ENCODE results near the gene SSU72. TPM values are rescaled to one million over a fixed set of nuclear protein-coding genes. Genes with fewer than 3 reads are reported as not detected.

SSU72 gene
- polyA plus RNA-seq, 1 of the 3 experiments (the other 2 are of a cell fraction): 104 TPM

DNA sequence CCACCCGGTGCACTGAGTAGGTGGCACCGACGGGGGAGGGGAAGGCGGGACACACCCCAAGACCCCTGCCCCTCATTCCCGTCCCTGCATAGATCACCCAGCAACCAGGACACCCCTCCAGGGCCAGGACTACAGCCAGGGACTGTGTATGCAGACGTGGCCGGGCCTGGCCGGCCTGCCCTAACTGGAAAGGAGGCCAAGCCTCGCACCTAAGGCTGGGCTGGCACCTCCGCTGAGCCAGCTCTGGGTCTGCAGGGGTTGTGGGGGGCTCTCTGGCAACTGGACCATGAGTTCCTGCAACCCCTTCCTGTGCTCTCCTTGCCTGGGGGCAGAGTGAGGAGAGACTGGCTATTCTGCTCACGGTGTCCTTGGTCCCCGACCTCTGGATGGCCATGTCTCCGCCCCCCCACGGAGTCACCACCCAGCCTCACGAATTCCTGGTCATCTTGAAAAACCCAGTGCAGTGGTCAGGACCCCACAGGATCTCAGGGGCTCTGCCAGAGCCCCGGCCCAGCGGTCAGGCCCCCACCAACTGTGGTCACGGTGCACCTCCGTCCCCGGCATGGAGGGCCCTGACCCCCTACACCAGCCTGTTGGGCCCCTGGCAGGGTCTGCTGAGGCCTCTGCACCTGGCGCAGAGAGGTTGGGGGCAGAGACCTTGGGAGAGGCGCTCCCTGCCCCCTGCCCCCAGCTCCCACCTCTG lies 26.3 kb upstream of the SSU72 start:
- Histone ChIP-seq H3K36me3 (replicated peaks in 1 of 2; ENCODE audit: control insufficient read depth in 1 of 2, insufficient read depth in 2 of 2, low read length in 1 of 2) (no peaks in the 10 kb centered on the region), H3K9ac (no peak overlapping the region), H3K9me3 (no peaks in the 10 kb centered on the region), H3K27ac (ENCODE audit: low read depth in 2 of 2, low read length in 1 of 2) (no peak overlapping the region), H4K20me1 (ENCODE audit: insufficient read depth) (no peaks in the 10 kb centered on the region; the same call in 1 of the 2 replicates), H3K4me3 (ENCODE audit: low read depth in 2 of 2, low read length in 1 of 2) (peak overlapping the region; percentile 56; a peak in 3 of 4 replicates), H3K4me1 (ENCODE audit: control insufficient read depth in 1 of 2, insufficient read depth in 2 of 2, low read depth in 1 of 2, low read length in 1 of 2) (peaks cover 0 to 22% of the 10 kb centered on the region in 2 experiments; a peak in 1 of 4 replicates), H3K9me2 (no peaks in the 10 kb centered on the region), H3K4me2 (peak overlapping the region; percentile 78; the same call in 1 of the 2 replicates), H3K79me2 (ENCODE audit: insufficient read depth) (no peaks in the 10 kb centered on the region), H2AFZ (ENCODE audit: low read depth) (no peak overlapping the region), H3K27me3 (ENCODE audit: insufficient read depth) (no peaks in the 10 kb centered on the region), H3F3A (replicated peaks; ENCODE audit: insufficient read depth) (no peaks in the 10 kb centered on the region)
- TF ChIP-seq ELF1 (IDR thresholded peaks at IDR 0.05) (no peak), TCF12 (IDR thresholded peaks at IDR 0.05) (no peak), FOXJ3 (CRISPR knock-in tag; IDR thresholded peaks at IDR 0.05) (no peak), TEAD4 (IDR thresholded peaks at IDR 0.05; ENCODE audit: borderline replicate concordance, insufficient read depth) (no peak), EZH2phosphoT487 (IDR thresholded peaks at IDR 0.05; ENCODE audit: borderline replicate concordance, low read depth) (no peak), FOXM1 (IDR thresholded peaks at IDR 0.05; ENCODE audit: low read depth) (no peak), RCOR1 (IDR thresholded peaks at IDR 0.05; ENCODE audit: low read length) (no peak), SMC3 (IDR thresholded peaks at IDR 0.05; ENCODE audit: low read depth, low read length) (no peak), NFIC (IDR thresholded peaks at IDR 0.05; ENCODE audit: borderline replicate concordance) (no peak), GATA2 (CRISPR knock-in tag; IDR thresholded peaks at IDR 0.05) (no peak), SIN3A (IDR thresholded peaks at IDR 0.05; ENCODE audit: borderline replicate concordance, low read depth, low read length) (no peak), YY1 (IDR thresholded peaks at IDR 0.05; ENCODE audit: low read depth) (no peak), RAD21 (IDR thresholded peaks at IDR 0.05; ENCODE audit: low read length) (no peak)
- TF ChIP-seq, protein P1, sequence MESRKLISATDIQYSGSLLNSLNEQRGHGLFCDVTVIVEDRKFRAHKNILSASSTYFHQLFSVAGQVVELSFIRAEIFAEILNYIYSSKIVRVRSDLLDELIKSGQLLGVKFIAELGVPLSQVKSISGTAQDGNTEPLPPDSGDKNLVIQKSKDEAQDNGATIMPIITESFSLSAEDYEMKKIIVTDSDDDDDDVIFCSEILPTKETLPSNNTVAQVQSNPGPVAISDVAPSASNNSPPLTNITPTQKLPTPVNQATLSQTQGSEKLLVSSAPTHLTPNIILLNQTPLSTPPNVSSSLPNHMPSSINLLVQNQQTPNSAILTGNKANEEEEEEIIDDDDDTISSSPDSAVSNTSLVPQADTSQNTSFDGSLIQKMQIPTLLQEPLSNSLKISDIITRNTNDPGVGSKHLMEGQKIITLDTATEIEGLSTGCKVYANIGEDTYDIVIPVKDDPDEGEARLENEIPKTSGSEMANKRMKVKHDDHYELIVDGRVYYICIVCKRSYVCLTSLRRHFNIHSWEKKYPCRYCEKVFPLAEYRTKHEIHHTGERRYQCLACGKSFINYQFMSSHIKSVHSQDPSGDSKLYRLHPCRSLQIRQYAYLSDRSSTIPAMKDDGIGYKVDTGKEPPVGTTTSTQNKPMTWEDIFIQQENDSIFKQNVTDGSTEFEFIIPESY (IDR thresholded peaks at IDR 0.05; ENCODE audit: borderline replicate concordance, low read depth): no peak
- TF ChIP-seq, protein P2, sequence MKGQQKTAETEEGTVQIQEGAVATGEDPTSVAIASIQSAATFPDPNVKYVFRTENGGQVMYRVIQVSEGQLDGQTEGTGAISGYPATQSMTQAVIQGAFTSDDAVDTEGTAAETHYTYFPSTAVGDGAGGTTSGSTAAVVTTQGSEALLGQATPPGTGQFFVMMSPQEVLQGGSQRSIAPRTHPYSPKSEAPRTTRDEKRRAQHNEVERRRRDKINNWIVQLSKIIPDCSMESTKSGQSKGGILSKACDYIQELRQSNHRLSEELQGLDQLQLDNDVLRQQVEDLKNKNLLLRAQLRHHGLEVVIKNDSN (IDR thresholded peaks at IDR 0.05; ENCODE audit: borderline replicate concordance, low read depth): no peak
- TF ChIP-seq, protein P3, sequence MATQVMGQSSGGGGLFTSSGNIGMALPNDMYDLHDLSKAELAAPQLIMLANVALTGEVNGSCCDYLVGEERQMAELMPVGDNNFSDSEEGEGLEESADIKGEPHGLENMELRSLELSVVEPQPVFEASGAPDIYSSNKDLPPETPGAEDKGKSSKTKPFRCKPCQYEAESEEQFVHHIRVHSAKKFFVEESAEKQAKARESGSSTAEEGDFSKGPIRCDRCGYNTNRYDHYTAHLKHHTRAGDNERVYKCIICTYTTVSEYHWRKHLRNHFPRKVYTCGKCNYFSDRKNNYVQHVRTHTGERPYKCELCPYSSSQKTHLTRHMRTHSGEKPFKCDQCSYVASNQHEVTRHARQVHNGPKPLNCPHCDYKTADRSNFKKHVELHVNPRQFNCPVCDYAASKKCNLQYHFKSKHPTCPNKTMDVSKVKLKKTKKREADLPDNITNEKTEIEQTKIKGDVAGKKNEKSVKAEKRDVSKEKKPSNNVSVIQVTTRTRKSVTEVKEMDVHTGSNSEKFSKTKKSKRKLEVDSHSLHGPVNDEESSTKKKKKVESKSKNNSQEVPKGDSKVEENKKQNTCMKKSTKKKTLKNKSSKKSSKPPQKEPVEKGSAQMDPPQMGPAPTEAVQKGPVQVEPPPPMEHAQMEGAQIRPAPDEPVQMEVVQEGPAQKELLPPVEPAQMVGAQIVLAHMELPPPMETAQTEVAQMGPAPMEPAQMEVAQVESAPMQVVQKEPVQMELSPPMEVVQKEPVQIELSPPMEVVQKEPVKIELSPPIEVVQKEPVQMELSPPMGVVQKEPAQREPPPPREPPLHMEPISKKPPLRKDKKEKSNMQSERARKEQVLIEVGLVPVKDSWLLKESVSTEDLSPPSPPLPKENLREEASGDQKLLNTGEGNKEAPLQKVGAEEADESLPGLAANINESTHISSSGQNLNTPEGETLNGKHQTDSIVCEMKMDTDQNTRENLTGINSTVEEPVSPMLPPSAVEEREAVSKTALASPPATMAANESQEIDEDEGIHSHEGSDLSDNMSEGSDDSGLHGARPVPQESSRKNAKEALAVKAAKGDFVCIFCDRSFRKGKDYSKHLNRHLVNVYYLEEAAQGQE (IDR thresholded peaks at IDR 0.05; ENCODE audit: low read depth, low read length): no peak
- TF ChIP-seq, protein P4, sequence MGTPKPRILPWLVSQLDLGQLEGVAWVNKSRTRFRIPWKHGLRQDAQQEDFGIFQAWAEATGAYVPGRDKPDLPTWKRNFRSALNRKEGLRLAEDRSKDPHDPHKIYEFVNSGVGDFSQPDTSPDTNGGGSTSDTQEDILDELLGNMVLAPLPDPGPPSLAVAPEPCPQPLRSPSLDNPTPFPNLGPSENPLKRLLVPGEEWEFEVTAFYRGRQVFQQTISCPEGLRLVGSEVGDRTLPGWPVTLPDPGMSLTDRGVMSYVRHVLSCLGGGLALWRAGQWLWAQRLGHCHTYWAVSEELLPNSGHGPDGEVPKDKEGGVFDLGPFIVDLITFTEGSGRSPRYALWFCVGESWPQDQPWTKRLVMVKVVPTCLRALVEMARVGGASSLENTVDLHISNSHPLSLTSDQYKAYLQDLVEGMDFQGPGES (IDR thresholded peaks at IDR 0.05; ENCODE audit: low read depth, low read length): no peak
- TF ChIP-seq, protein P5, sequence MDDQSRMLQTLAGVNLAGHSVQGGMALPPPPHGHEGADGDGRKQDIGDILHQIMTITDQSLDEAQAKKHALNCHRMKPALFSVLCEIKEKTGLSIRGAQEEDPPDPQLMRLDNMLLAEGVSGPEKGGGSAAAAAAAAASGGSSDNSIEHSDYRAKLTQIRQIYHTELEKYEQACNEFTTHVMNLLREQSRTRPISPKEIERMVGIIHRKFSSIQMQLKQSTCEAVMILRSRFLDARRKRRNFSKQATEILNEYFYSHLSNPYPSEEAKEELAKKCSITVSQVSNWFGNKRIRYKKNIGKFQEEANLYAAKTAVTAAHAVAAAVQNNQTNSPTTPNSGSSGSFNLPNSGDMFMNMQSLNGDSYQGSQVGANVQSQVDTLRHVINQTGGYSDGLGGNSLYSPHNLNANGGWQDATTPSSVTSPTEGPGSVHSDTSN (IDR thresholded peaks at IDR 0.05): no peak
- CTCF ChIA-PET: no interaction called here
- DNase-seq: peak; percentile 48
- POLR2A ChIA-PET: interaction anchor here (1.3 kb wide), 1 partner anchor 15 kb away, joined by 3 read pairs; the partner anchor contains the start of gene MIB2
- WGBS (ENCODE audit: low lambda C conversion rate): 97% methylated on average over 6 of the region's 22 CpGs

Data from SK-N-SH (cell line).